GM19043 (cell line): Measurements from ENCODE around the gene NEDD9.

Experiments
- ATAC-seq: cut with Tn5 transposase; IDR thresholded peaks from one replicate; pipeline ENCODE4 v1.9.1; 2021; ENCODE audit warnings: low read depth; ENCODE audit not compliant: unreplicated experiment

Gene NEDD9

GRCh38 chr6:11219400-11219834 lies 13.1 kb downstream of the NEDD9 start:
- ATAC-seq = no peak

- ATAC-seq = no peak
Measured at GRCh38 chr6:11218538-11219399, 13.7 kb downstream of the NEDD9 start.

- ATAC-seq = peak; percentile 29
Measured at GRCh38 chr6:11218102-11218442, 14.4 kb downstream of the NEDD9 start.

GRCh38 chr6:11217360-11218101 lies 14.9 kb downstream of the NEDD9 start:
- ATAC-seq = peak; percentile 56

- ATAC-seq = no peak
Measured at GRCh38 chr6:11215773-11216172, 16.7 kb downstream of the NEDD9 start.

- ATAC-seq = no peak
Measured at GRCh38 chr6:11214901-11215300, 17.6 kb downstream of the NEDD9 start.

GRCh38 chr6:11214084-11214833 lies 18.2 kb downstream of the NEDD9 start:
- no peak for ATAC-seq

- no peak for ATAC-seq
Measured at GRCh38 chr6:11213422-11214021, 18.9 kb downstream of the NEDD9 start.

GRCh38 chr6:11212664-11213063 lies 19.8 kb downstream of the NEDD9 start:
- ATAC-seq = no peak

GRCh38 chr6:11211254-11211653 lies 21.2 kb downstream of the NEDD9 start:
- ATAC-seq = no peak

- no peak for ATAC-seq
Measured at GRCh38 chr6:11210386-11211138, 21.9 kb downstream of the NEDD9 start.

- no peak for ATAC-seq
Measured at GRCh38 chr6:11209906-11210305, 22.6 kb downstream of the NEDD9 start.

GRCh38 chr6:11209369-11209768 lies 23.1 kb downstream of the NEDD9 start:
- no peak for ATAC-seq

GRCh38 chr6:11208854-11209253 lies 23.6 kb downstream of the NEDD9 start:
- ATAC-seq = no peak

- ATAC-seq = no peak
Measured at GRCh38 chr6:11208267-11208666, 24.2 kb downstream of the NEDD9 start.

GRCh38 chr6:11207199-11207968 lies 25.1 kb downstream of the NEDD9 start:
- no peak for ATAC-seq

- ATAC-seq = no peak
Measured at GRCh38 chr6:11206576-11206975, 25.9 kb downstream of the NEDD9 start.

- ATAC-seq = no peak
Measured at GRCh38 chr6:11204794-11205366, 27.6 kb downstream of the NEDD9 start.

- no peak for ATAC-seq
Measured at GRCh38 chr6:11204005-11204399, 28.5 kb downstream of the NEDD9 start.
